Loucy (cell line): ENCODE results near the gene ATP5MG.

Experiments used
- H2AFZ ChIP-seq: fragments of 200-600 bp; sonication (generic); 2 replicates; pipeline ENCODE4 v1.6.0; 2016; ENCODE audit warnings: antibody characterized with exemption, mild to moderate bottlenecking, low read length, moderate library complexity
- H3F3A ChIP-seq: fragments of 200-600 bp; 2 replicates; pipeline ENCODE4 v1.6.0; 2016; ENCODE audit warnings: antibody characterized with exemption, low read depth, mild to moderate bottlenecking
- H3K27me3 ChIP-seq: fragments of 200-600 bp; sonication (generic); 2 replicates; pipeline ENCODE4 v1.6.1; 2014; ENCODE audit warnings: low read length, mild to moderate bottlenecking; ENCODE audit not compliant: insufficient read depth, poor library complexity, severe bottlenecking
- H3K36me3 ChIP-seq: fragments of 200-600 bp; sonication (generic); 2 replicates; pipeline ENCODE4 v1.6.1; 2016; ENCODE audit warnings: low read length; ENCODE audit not compliant: insufficient read depth
- H3K4me1 ChIP-seq: fragments of 200-600 bp; sonication (generic); 2 replicates; pipeline ENCODE4 v1.5.1; 2014; ENCODE audit warnings: low read length, mild to moderate bottlenecking; ENCODE audit not compliant: insufficient read depth, poor library complexity, severe bottlenecking
- H3K4me2 ChIP-seq: fragments of 200-600 bp; sonication (generic); 2 replicates; pipeline ENCODE4 v1.6.0; 2014; ENCODE audit warnings: antibody characterized with exemption, low read length, low read depth, mild to moderate bottlenecking; ENCODE audit not compliant: poor library complexity, severe bottlenecking
- H3K4me3 ChIP-seq: fragments of 200-600 bp; sonication (generic); 2 replicates; pipeline ENCODE4 v1.5.1; 2014; ENCODE audit warnings: low read length, mild to moderate bottlenecking, mixed read lengths; ENCODE audit not compliant: poor library complexity, severe bottlenecking
- H3K79me2 ChIP-seq: fragments of 200-600 bp; sonication (generic); 2 replicates; pipeline ENCODE4 v1.6.1; 2014; ENCODE audit warnings: low read length; ENCODE audit not compliant: insufficient read depth
- H3K9ac ChIP-seq: fragments of 200-600 bp; sonication (generic); 2 replicates; pipeline ENCODE4 v1.6.0; 2014; ENCODE audit warnings: mild to moderate bottlenecking, low read depth, low read length, moderate library complexity; ENCODE audit not compliant: poor library complexity, severe bottlenecking
- H3K9me2 ChIP-seq: fragments of 200-600 bp; sonication (generic); replicated peaks from 2 replicates; pipeline ENCODE4 v1.6.1; 2016; ENCODE audit warnings: low read depth, low read length, mixed read lengths
- H3K9me3 ChIP-seq: fragments of 200-600 bp; sonication (generic); 2 replicates; pipeline ENCODE4 v1.6.1; 2014; ENCODE audit warnings: mild to moderate bottlenecking, antibody characterized with exemption, low read length, low read depth; ENCODE audit not compliant: insufficient read depth
- H4K20me1 ChIP-seq: fragments of 200-600 bp; sonication (generic); 2 replicates; pipeline ENCODE4 v1.6.0; 2014; ENCODE audit warnings: antibody characterized with exemption, low read length, mild to moderate bottlenecking; ENCODE audit not compliant: insufficient read depth, poor library complexity, severe bottlenecking
- EZH2phosphoT487 ChIP-seq: fragments of 200-600 bp; IDR thresholded peaks from 2 replicates; pipeline ENCODE4 v1.6.1; 2018; ENCODE audit warnings: antibody characterized with exemption, mild to moderate bottlenecking, moderate library complexity, borderline replicate concordance
- TF ChIP-seq, protein P1 (sequence below): fragments of 200-600 bp; sonication (generic); conservative IDR thresholded peaks from 2 replicates; pipeline ENCODE4 v1.5.1; 2014; ENCODE audit warnings: mild to moderate bottlenecking, antibody characterized with exemption, low read length

ATP5MG gene

GRCh38 chr11:118438314-118438931 lies 37.0 kb downstream of the ATP5MG start:
- peaks cover 64% of the 10 kb centered on the region for H4K20me1 ChIP-seq
- peaks cover 57% of the 10 kb centered on the region for H3K4me1 ChIP-seq
- H3K4me3 ChIP-seq, result peak overlapping the region; percentile 92
- no peaks in the 10 kb centered on the region; the same call in 1 of the 2 replicates for H3K36me3 ChIP-seq
- peaks cover 10% of the 10 kb centered on the region; the same call in 1 of the 2 replicates for H3F3A ChIP-seq
- no peaks in the 10 kb centered on the region for H3K9me3 ChIP-seq
- peaks cover 69% of the 10 kb centered on the region for H3K79me2 ChIP-seq
- no peak overlapping the region for H2AFZ ChIP-seq
- TF ChIP-seq, protein P1, sequence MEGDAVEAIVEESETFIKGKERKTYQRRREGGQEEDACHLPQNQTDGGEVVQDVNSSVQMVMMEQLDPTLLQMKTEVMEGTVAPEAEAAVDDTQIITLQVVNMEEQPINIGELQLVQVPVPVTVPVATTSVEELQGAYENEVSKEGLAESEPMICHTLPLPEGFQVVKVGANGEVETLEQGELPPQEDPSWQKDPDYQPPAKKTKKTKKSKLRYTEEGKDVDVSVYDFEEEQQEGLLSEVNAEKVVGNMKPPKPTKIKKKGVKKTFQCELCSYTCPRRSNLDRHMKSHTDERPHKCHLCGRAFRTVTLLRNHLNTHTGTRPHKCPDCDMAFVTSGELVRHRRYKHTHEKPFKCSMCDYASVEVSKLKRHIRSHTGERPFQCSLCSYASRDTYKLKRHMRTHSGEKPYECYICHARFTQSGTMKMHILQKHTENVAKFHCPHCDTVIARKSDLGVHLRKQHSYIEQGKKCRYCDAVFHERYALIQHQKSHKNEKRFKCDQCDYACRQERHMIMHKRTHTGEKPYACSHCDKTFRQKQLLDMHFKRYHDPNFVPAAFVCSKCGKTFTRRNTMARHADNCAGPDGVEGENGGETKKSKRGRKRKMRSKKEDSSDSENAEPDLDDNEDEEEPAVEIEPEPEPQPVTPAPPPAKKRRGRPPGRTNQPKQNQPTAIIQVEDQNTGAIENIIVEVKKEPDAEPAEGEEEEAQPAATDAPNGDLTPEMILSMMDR, result no peak
- TF ChIP-seq EZH2phosphoT487, result no peak
- no peaks in the 10 kb centered on the region for H3K9me2 ChIP-seq
- H3K9ac ChIP-seq, result peak overlapping the region; percentile 95
- H3K4me2 ChIP-seq, result peak overlapping the region; percentile 99
- H3K27me3 ChIP-seq, result no peaks in the 10 kb centered on the region

DNA sequence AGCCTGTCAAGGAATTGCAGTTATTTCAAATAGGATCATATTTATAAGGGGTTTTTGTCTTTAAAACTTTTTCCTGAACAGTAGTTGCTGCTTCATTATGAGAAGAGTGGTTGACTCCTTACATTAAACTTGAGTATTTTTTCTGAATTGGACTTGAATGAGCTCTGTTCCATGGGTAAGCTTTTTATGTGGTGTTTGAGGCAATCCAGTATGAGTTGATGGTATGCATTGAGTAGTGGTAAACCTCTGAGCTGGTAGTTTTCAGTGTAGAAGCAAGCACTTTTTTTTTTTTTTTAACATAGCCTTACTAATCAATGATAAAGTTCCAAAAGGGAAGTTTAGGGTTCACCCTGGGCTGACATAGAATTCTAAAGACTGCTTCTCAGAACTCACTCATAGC lies 38.2 kb downstream of the ATP5MG start:
- Histone ChIP-seq H3K36me3 (no peaks in the 10 kb centered on the region; the same call in 1 of the 2 replicates), H3K9me2 (no peaks in the 10 kb centered on the region), H3K4me2 (peak overlapping the region; percentile 99), H3F3A (peaks cover 10% of the 10 kb centered on the region; the same call in 1 of the 2 replicates), H2AFZ (no peak overlapping the region), H3K9me3 (no peaks in the 10 kb centered on the region), H3K4me3 (peak overlapping the region; percentile 92), H3K79me2 (peaks cover 81% of the 10 kb centered on the region), H3K9ac (peak overlapping the region; percentile 95), H3K4me1 (peaks cover 63% of the 10 kb centered on the region), H4K20me1 (peaks cover 76% of the 10 kb centered on the region), H3K27me3 (no peaks in the 10 kb centered on the region)
- TF ChIP-seq, protein P1, result no peak
- no peak for TF ChIP-seq EZH2phosphoT487

GRCh38 chr11:118441770-118442275 lies 40.4 kb downstream of the ATP5MG start:
- H3K9me2 ChIP-seq, result no peaks in the 10 kb centered on the region
- peak overlapping the region; percentile 99 for H3K4me2 ChIP-seq
- H3K9me3 ChIP-seq, result no peaks in the 10 kb centered on the region
- H3K4me3 ChIP-seq, result peak overlapping the region; percentile 92
- H3K79me2 ChIP-seq, result peaks cover 100% of the 10 kb centered on the region
- H2AFZ ChIP-seq, result no peak overlapping the region
- TF ChIP-seq, protein P1, result no peak
- no peak for TF ChIP-seq EZH2phosphoT487
- H4K20me1 ChIP-seq, result peaks cover 96% of the 10 kb centered on the region
- H3K27me3 ChIP-seq, result no peaks in the 10 kb centered on the region
- peaks cover 7% of the 10 kb centered on the region; the same call in 1 of the 2 replicates for H3F3A ChIP-seq
- H3K4me1 ChIP-seq, result peaks cover 70% of the 10 kb centered on the region
- peaks cover 2% of the 10 kb centered on the region; the same call in 1 of the 2 replicates for H3K36me3 ChIP-seq
- peak overlapping the region; percentile 95 for H3K9ac ChIP-seq
